Cardiac fibroblast (primary cell): Measurements from ENCODE around the gene CLSTN2.

Experiments used
- DNase-seq, 2 donors: peaks; one replicate each; pipeline versions ENCODE4 v3.0.0 to v3.0.0-alpha.2; 2010; ENCODE audit warnings: low read depth in 2 of 2
- H3K4me3 ChIP-seq, 2 donors: replicated peaks in 1 of 2; 1 replicate in 1 of 2; 2 replicates in 1 of 2; pipeline ENCODE4 v1.5.1; 2011; ENCODE audit warnings: low read depth in 2 of 2, low read length in 2 of 2, mild to moderate bottlenecking in 2 of 2, moderate library complexity in 1 of 2
- TF ChIP-seq, protein P1 (sequence below): IDR thresholded peaks from one replicate; pipeline ENCODE4 v1.5.1; 2011; ENCODE audit warnings: low read depth, mild to moderate bottlenecking, low read length, inconsistent platforms

Gene CLSTN2

DNA sequence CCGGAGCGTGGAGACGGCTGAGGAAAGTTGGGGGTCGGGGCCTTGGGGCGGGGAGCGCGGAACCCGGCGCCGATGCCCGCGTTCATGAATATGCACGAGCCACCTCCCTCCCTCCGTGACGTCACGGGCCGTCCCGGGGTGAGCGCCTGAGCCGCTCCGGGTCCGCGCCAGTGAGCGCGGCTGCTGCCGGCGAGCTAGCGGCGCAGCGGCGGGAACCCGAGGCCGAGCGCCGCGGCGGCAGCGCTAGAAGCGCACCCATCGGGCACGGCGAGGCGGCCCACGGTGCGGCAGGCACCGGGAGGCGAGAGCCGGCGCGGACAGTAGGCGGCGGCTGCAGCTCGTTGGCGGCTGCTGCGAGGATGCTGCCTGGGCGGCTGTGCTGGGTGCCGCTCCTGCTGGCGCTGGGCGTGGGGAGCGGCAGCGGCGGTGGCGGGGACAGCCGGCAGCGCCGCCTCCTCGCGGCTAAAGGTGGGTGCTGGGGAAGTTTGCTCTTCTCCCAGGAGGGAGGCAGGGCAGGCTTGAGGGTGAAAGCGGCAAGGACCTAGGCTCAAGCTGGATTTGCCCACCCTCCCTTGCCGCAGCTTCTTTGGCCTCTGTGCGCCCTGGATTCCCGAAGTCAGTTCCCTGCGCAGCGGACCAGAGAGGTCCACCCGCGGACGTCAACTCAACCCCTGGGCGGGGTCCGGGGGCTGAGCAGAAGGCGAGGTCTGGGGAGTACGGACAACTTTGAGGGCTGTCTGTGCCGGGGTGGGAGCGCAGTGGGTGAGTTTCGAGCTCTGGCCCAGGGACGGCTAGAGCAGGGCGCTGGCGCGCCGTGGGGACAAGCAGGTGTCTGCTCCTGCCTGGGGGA lies at the start of gene CLSTN2:
CLSTN2 (plus strand) TSS at position 170 of the 850 bp plus-strand sequence.
- TF ChIP-seq, protein P1, sequence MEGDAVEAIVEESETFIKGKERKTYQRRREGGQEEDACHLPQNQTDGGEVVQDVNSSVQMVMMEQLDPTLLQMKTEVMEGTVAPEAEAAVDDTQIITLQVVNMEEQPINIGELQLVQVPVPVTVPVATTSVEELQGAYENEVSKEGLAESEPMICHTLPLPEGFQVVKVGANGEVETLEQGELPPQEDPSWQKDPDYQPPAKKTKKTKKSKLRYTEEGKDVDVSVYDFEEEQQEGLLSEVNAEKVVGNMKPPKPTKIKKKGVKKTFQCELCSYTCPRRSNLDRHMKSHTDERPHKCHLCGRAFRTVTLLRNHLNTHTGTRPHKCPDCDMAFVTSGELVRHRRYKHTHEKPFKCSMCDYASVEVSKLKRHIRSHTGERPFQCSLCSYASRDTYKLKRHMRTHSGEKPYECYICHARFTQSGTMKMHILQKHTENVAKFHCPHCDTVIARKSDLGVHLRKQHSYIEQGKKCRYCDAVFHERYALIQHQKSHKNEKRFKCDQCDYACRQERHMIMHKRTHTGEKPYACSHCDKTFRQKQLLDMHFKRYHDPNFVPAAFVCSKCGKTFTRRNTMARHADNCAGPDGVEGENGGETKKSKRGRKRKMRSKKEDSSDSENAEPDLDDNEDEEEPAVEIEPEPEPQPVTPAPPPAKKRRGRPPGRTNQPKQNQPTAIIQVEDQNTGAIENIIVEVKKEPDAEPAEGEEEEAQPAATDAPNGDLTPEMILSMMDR, result no peak
- peak; percentile 17 to 25 for DNase-seq
- H3K4me3 ChIP-seq, result peak within 1 kb of the TSS; percentile 14 to 17

DNA sequence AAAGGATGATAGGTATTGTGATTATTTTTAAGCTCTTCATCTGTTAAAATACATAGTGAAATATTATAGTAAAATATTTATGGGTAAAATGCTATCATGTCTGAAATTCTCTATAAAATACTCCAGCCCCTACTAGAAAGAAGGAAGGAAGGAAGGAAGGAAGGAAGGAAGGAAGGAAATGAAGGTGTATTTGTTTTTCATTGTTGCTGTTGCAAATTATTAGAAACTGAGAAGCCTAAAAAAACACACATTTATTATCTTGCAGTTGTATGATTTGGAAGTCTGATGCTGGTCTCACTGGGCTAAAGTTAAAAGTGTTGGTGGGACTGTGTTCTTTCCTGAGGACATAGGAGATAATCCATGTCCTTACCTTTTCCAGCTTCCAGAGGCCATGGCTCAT lies 47.6 kb upstream of the CLSTN2 start:
- TF ChIP-seq, protein P1, result no peak
- H3K4me3 ChIP-seq, result no peak overlapping the region
- no peak for DNase-seq

DNA sequence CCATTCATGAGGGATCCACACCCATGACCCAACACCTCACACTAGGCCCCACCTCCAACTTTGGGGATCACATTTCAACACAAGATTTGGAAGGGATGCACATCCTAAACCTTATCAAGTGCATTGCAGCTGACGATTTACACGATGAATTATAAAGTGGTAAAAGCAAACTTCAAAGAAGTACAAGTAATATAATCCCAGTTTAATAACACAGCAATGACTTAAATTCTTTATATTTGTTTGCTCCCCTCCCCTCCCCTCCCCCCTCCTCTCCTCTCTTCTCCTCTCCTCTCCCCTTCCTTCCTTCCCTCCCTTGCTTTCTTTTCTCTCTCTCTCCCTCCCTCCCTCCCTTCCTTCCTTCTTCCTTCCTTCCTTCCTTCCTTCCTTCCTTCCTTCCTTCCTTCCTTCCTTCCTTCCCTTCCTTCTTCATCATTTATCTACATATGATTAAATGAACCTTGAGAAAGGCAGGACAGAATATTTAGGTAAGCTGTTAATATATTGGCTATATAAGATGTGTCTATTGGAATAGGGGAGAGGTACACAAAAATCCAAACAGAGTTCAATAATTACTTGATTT lies 46.3 kb upstream of the CLSTN2 start:
- TF ChIP-seq, protein P1, result no peak
- DNase-seq, result no peak
- no peak overlapping the region for H3K4me3 ChIP-seq

DNA sequence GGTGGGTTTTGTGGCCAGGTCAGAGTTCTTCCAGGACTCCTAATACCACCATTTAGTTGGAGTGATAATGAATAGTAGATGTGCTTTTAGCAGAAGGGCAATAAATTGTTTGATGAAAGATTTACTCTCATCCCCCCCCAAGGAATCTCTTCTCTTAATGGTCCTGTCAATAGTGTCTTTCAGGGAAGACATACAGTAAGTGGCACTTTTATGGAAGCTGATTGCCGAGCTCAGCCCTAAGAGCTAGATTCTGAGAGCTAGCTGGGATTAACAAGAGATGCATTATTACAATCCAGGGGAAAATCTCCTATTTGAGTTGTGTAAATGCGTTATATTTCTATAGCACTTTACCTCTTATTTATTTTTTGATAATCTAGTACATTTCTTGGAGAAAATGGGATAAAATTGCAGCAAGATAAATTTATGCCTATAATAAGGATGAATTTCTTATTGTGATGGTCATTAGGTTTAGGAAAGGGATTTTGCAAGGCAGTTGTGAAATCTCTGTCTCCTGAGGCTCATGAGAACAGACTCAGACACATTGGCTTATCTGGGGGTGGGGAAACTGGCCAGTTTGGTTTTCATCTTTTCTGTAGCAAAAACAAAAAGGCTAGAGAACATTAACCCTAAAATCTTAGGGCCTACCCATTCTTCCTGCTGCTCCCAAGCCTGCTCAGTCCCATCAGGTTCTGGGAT lies 41.6 kb upstream of the CLSTN2 start:
- DNase-seq, result no peak
- H3K4me3 ChIP-seq, result no peak overlapping the region
- TF ChIP-seq, protein P1, result no peak

DNA sequence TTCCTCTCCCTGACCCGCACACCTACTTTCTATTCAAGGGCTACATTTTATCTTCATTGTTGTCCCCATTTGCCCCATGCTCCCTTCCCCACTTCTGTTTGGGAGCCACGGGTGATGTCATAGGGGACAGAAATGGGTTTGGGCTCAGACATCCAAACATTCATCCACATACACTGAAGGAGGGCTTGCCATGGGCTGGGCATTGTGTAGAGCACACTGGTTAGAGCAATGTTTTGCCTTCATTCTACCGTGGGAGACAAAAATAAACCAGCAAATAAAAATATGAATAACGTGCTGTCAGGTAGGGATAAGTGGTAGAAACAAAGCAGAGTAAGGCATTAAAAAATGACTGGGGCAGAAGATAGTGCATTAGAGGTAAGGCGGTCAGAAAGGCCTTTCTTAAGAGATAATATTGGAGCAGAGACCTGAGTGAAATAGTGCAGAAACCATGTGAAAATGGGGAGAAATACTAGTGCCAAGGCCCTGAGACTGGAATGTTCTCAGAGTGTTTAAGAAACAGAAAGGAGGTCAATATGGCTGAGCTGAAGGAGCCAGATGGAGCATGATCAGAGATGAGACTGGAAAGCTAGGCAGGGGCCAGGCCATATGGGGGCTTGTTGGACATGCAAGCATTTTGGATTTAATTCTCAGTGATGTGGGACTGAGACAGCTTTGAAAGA lies 40.9 kb upstream of the CLSTN2 start:
- TF ChIP-seq, protein P1, result no peak
- no peak for DNase-seq
- no peak overlapping the region for H3K4me3 ChIP-seq

DNA sequence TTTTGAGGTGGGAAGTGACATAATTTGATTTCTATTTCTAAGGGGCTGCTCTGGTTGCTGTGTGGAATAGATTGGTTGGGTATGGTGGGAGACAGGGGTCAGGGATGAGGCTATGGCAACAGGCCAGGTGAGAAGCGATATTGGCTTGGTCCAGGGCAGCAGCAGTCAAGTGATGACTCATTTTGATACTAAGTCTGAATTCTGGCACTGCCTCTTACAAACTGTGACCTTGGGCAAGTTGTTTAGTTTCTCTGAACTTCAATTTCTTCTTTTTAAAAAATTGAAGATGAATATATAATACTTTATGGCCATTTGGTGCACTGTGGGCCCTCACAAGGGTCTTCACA lies 40.4 kb upstream of the CLSTN2 start:
- DNase-seq, result no peak
- no peak overlapping the region for H3K4me3 ChIP-seq
- TF ChIP-seq, protein P1, result no peak
